Fibroblast of pulmonary artery (primary cell): ENCODE data around the gene CX3CL1.
A peak's percentile ranks its signal among the peaks of the same experiment; 100 is the strongest.

Source experiments
- DNase-seq: peaks from one replicate; pipeline ENCODE4 v3.0.0-alpha.2; 2010; ENCODE audit warnings: low read depth
- H3K4me3 ChIP-seq: replicated peaks from 2 replicates; pipeline ENCODE4 v1.5.1; 2011; ENCODE audit warnings: low read depth, mild to moderate bottlenecking, control low read depth, low read length, moderate library complexity
- CTCF ChIP-seq: IDR thresholded peaks from 2 replicates; pipeline ENCODE4 v1.5.1; 2011; ENCODE audit warnings: mild to moderate bottlenecking, control low read depth, low read length, inconsistent platforms; ENCODE audit errors: missing control alignments

Gene CX3CL1

GRCh38 chr16:57377080-57377841, 5.0 kb downstream of the CX3CL1 start:
- no peak for TF ChIP-seq CTCF
- no peak for DNase-seq
- no peak overlapping the region for H3K4me3 ChIP-seq

GRCh38 chr16:57379579-57379978, 7.3 kb downstream of the CX3CL1 start:
- no peak for DNase-seq
- H3K4me3 ChIP-seq, result no peak overlapping the region
- no peak for TF ChIP-seq CTCF

GRCh38 chr16:57380671-57381462, 8.6 kb downstream of the CX3CL1 start:
- DNase-seq, result peak; percentile 51
- no peak for TF ChIP-seq CTCF
- no peak overlapping the region for H3K4me3 ChIP-seq

GRCh38 chr16:57381791-57382534, 9.7 kb downstream of the CX3CL1 start:
- H3K4me3 ChIP-seq, result no peak overlapping the region
- DNase-seq, result no peak
- TF ChIP-seq CTCF, result no peak

- TF ChIP-seq CTCF, result no peak
- no peak overlapping the region for H3K4me3 ChIP-seq
- no peak for DNase-seq
Measured at GRCh38 chr16:57382535-57383275, 10.4 kb downstream of the CX3CL1 start.
